GM21360 (cell line): Measurements from ENCODE around the gene PLPP2.
"Not testable (repeated sequence)": the region's sequence is repeated elsewhere in the genome, so short reads cannot be mapped to it uniquely, and the experiment has no call there.

Experiments used
- ATAC-seq: cut with Tn5 transposase; IDR thresholded peaks from one replicate; pipeline ENCODE4 v1.9.1; 2021; ENCODE audit warnings: mild to moderate bottlenecking, moderate library complexity; ENCODE audit not compliant: unreplicated experiment

Gene PLPP2

DNA sequence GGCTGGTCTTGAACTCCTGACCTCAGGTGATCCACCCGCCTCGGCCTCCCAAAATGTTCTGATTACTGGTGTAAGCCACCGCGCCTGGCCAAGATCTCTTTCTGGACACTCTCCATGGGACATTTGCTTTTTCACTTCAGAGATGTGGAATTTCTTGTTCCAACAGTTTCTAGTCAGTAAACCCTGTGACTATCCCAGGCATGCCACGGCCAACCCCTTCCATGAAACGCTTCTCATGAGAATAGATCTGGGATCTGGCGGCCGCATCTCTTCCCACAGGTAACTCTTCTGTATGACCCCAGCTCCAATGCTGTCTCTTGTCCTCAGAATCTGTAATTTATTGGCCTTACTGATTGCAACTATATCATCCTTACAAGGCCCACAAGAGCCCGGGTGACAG lies 16.2 kb downstream of the PLPP2 start:
- no peak for ATAC-seq

- ATAC-seq: no peak
Measured at GRCh38 chr19:273393-273792, 17.8 kb downstream of the PLPP2 start.

GRCh38 chr19:271856-272255 lies 19.3 kb downstream of the PLPP2 start:
- no peak for ATAC-seq

DNA sequence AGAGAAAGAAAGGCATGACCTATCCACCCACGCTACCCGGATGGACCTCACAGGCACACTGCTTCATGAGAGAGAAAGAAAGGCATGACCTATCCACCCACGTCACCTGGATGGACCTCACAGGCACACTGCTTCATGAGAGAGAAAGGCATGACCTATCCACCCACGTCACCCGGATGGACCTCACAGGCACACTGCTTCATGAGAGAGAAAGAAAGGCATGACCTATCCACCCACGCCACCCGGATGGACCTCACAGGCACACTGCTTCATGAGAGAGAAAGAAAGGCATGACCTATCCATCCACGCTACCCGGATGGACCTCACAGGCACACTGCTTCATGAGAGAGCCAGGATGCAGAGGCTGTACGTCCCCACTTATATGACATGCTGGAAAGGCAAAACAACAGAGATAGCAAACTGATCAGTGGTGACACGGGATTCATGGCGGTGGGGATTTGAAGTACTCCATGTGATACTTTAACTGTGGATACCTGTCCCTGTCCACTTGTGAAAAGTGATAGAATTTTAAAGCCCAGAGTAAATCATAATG lies 20.4 kb downstream of the PLPP2 start:
- ATAC-seq: not testable (repeated sequence)

DNA sequence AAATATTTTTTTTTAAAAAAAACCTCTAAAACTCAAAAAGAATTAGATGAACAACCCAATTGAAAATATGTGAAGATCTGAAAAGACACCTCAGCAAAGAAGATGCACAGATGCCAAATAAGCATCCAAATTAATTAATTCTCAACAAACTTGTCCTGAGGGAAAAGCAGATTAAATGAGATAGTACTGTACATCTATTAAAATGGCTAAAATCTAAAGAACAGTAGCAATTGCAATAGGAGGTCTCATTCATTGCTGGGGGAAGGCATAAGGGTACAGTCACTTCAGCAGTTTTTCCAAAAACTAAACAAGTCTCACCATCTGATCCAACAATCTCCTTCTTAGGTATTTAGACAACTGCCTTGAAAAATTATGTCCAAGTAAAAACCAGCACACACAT lies 22.0 kb downstream of the PLPP2 start:
- no peak for ATAC-seq

GRCh38 chr19:262125-262524 lies 29.1 kb downstream of the PLPP2 start:
- no peak for ATAC-seq

GRCh38 chr19:256804-257203 lies 34.4 kb downstream of the PLPP2 start:
- not testable (repeated sequence) for ATAC-seq

GRCh38 chr19:252421-253186 lies 38.6 kb downstream of the PLPP2 start:
- ATAC-seq: not testable (repeated sequence)

DNA sequence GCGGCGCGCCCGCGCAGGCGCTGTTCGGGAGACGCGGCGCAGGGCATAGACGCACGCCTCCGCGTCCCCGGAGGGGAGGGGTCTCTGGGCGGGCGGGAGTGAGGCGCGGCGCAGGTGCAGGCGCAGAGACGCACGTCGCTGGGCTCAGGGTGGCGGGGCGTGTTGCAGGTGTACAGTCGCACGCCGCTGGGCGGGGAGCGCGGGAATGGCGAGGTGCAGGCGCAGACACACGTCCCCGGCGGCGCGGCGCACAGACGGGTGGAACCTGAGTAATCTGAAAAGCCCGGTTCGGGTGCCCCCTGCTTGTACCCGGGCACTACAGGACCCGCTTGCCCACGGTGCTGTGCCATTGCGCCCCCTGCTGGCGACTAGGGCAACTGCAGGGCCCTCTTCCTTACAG lies 44.7 kb downstream of the PLPP2 start:
- ATAC-seq: no peak

GRCh38 chr19:245900-246299 lies 45.3 kb downstream of the PLPP2 start:
- ATAC-seq: not testable (repeated sequence)

GRCh38 chr19:245457-245856 lies 45.7 kb downstream of the PLPP2 start:
- ATAC-seq: no peak
